Measurements from ENCODE around the gene PTPRG. TPM values are rescaled to one million over a fixed set of nuclear protein-coding genes. Genes with fewer than 3 reads are reported as not detected.
A peak's percentile ranks its signal among the peaks of the same experiment; 100 is the strongest.

PTPRG gene
- total RNA-seq, 1 experiment from 2014 or later = 69.3 TPM

- Mint-ChIP-seq H3K4me1 (peaks cover 39 to 42% of the 10 kb centered on the region in 2 experiments), H3K36me3 (ENCODE audit: insufficient read depth in 1 of 3, low read depth in 3 of 3) (peaks cover 5 to 12% (median 7%) of the 10 kb centered on the region in 3 experiments; a peak in 5 of 7 replicates), H3K27ac (peak overlapping the region; percentile 7 to 68 (median 16); a peak in 4 of 7 replicates), H3K27me3 (ENCODE audit: low read depth) (no peaks in the 10 kb centered on the region), H3K9me3 (no peaks in the 10 kb centered on the region), H3K4me3 (no peak overlapping the region)
- H2BK5ac ChIP-seq (ENCODE audit: insufficient read length, low read length) = no peak overlapping the region
- H4K5ac ChIP-seq (ENCODE audit: insufficient read length, low read depth, low read length) = no peak overlapping the region
- H4K20me1 ChIP-seq (ENCODE audit: control insufficient read depth, insufficient read depth, insufficient read length) = no peaks in the 10 kb centered on the region
- H3K23me2 ChIP-seq (ENCODE audit: insufficient read length, low read depth, low read length, poor library complexity, severe bottlenecking) = no peaks in the 10 kb centered on the region
- no peak overlapping the region for H2AK5ac ChIP-seq (ENCODE audit: insufficient read length, low read length)
- no peak overlapping the region for H3K56ac ChIP-seq (ENCODE audit: insufficient read length, low read depth, low read length)
- no peak overlapping the region for H2AFZ ChIP-seq (ENCODE audit: low read length)
- no peak for TF ChIP-seq CTCF (conservative IDR thresholded peaks at IDR 0.05)
- no peak for DNase-seq
- no peak overlapping the region for H3K23ac ChIP-seq (ENCODE audit: insufficient read length, low read depth, low read length)
- peaks cover 10% of the 10 kb centered on the region for H3K4me1 ChIP-seq (ENCODE audit: insufficient read depth, low read length)
- H3K4me2 ChIP-seq (ENCODE audit: insufficient read depth, insufficient read length, low read length) = no peak overlapping the region
- no peak overlapping the region for H3T11ph ChIP-seq (ENCODE audit: low read length)
- H4K8ac ChIP-seq (replicated peaks; ENCODE audit: insufficient read length, low read depth, low read length) = no peak overlapping the region
- H2BK120ac ChIP-seq (ENCODE audit: low read depth, low read length, poor library complexity, severe bottlenecking) = no peak overlapping the region
- no CpG with 5 or more reads among the region's 4 CpGs for WGBS (ENCODE audit: extremely low coverage, insufficient read length, low lambda C conversion rate)
- no peaks in the 10 kb centered on the region for H3K27me3 ChIP-seq (ENCODE audit: insufficient read depth, low read length)
- H3K18ac ChIP-seq (ENCODE audit: insufficient read length, low read depth, low read length) = no peak overlapping the region
- H3K9ac ChIP-seq (ENCODE audit: extremely low read depth, insufficient read length, low read length) = no peak overlapping the region
- no peak overlapping the region for H4K91ac ChIP-seq (ENCODE audit: insufficient read length, low read depth, low read length)
- no peak overlapping the region for H3K27ac ChIP-seq (ENCODE audit: insufficient read length, low read depth, low read length)
- no peak overlapping the region for H2BK15ac ChIP-seq (ENCODE audit: low read depth, low read length)
- H2BK20ac ChIP-seq (ENCODE audit: low read depth, low read length, poor library complexity, severe bottlenecking) = no peak overlapping the region
- H3K79me1 ChIP-seq (ENCODE audit: insufficient read depth, low read depth, low read length, poor library complexity, severe bottlenecking) = peaks cover 4% of the 10 kb centered on the region
- H3K9me3 ChIP-seq (ENCODE audit: control insufficient read depth, low read depth, low read length) = no peaks in the 10 kb centered on the region
- no peak overlapping the region for H2BK12ac ChIP-seq (ENCODE audit: insufficient read length, low read depth, low read length)
- no peak overlapping the region for H3K4ac ChIP-seq (ENCODE audit: low read depth, low read length)
- peaks cover 50% of the 10 kb centered on the region for H3K79me2 ChIP-seq (ENCODE audit: insufficient read depth, low read length)
- H3K14ac ChIP-seq (ENCODE audit: insufficient read depth, low read length) = no peak overlapping the region
These were observed 55.7 kb downstream of the PTPRG start for GRCh38 chr3:61617041-61617440.
